NT2/D1 (cell line): ENCODE measurements around the gene WEE2.

Experiments
- SUZ12 ChIP-seq: IDR thresholded peaks from 2 replicates; pipeline ENCODE4 v1.6.1; 2011; ENCODE audit not compliant: insufficient read length, insufficient read depth; ENCODE audit errors: extremely low read depth
- YY1 ChIP-seq: IDR thresholded peaks from 2 replicates; pipeline ENCODE4 v1.6.1; 2011; ENCODE audit not compliant: insufficient read length, insufficient read depth
- ZNF274 ChIP-seq: IDR thresholded peaks from 2 replicates; pipeline ENCODE4 v1.6.1; 2011; ENCODE audit warnings: mild to moderate bottlenecking, low read depth, low read length

- TF ChIP-seq ZNF274: no peak
- no peak for TF ChIP-seq YY1
- TF ChIP-seq SUZ12: no peak
Measured at GRCh38 chr7:141674171-141674671, 33.9 kb upstream of the WEE2 start.
